GM19455 (cell line): ENCODE data around the gene GPR15LG.
"Not testable (repeated sequence)": the region's sequence is repeated elsewhere in the genome, so short reads cannot be mapped to it uniquely, and the experiment has no call there.

ENCODE experiments used
- ATAC-seq: cut with Tn5 transposase; IDR thresholded peaks from one replicate; pipeline ENCODE4 v1.9.1; 2021; ENCODE audit not compliant: unreplicated experiment

Gene GPR15LG

DNA sequence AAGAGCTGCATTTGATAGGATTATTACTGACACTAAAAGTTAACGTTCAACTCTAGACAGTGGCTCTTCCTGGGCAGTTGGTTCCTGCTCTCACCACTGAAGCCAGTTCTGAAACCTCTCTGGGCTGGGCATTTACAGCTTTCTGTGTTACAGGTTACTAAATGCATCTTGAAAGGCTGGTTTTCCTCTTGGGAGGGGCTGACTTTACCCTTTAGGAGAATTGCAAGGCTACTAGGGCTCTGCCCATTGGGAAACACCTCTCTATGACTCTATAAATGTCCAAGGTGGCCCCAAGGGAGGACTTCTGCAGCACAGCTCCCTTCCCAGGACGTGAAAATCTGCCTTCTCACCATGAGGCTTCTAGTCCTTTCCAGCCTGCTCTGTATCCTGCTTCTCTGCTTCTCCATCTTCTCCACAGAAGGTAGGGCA lies at the start of gene GPR15LG:
Gene GPR15LG, plus strand, starts transcription at position 301 of the 429 bp plus-strand sequence. Its CDS starts 51 bp downstream, at position 352.
- no peak for ATAC-seq

DNA sequence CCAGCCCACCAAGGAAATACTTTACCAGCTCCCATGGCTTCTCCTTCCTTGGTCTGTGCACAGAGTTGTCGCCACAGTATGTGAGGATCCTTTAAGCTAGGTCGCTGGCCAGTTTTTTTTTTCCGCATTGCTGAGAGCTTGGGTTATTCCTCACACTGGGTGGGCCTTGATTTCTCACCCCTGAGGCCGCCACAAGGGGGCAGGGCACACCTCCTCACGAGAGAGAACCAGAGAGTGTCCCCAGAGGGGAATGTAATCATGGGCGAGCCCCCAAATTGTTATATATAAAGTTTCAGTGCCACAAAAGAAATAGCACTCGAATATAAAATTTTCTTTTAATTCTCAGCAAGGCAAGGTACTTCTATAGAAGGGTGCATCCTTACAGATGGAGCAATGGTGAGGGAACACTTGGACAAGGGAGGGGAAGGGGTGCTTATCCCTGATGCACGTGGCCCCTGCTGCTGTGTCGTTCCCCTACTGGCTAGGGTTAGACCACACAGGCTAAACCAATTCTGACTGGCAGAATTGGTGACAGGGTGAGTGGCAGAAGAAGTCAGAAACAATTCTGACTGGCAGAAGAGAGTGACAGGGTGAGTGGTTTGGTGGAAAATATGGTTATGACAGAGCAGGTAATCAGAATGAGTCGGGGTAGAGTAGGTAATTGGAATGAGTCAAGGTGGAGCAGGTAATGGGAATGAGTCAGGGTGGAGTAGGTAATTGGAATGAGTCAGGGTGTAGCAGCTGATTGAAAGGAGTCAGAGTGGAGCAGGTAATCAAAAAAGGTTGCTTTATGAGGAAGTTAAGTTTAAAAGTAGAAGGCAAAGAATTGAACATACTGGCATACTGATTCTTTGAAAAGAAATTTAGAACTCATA lies 47.5 kb upstream of the GPR15LG start:
- not testable (repeated sequence) for ATAC-seq

DNA sequence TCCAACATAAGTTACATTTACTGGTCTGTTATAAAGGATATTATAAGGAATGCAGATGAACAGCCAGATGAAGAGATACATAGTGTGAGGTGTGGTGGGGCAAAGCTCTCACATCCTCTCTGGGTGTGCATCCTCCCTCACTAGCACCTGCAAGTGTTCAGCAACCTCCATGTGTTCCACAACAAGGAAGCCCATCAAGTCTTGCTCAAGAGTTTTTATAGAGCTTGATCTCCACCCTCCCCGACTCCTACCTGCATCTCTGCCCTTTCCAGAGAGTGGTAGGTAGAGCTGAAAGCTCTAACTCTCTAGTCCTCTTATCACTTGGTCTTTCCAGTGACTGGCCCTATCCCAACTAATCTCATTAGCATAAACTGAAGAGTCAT lies 46.8 kb upstream of the GPR15LG start:
- no peak for ATAC-seq

DNA sequence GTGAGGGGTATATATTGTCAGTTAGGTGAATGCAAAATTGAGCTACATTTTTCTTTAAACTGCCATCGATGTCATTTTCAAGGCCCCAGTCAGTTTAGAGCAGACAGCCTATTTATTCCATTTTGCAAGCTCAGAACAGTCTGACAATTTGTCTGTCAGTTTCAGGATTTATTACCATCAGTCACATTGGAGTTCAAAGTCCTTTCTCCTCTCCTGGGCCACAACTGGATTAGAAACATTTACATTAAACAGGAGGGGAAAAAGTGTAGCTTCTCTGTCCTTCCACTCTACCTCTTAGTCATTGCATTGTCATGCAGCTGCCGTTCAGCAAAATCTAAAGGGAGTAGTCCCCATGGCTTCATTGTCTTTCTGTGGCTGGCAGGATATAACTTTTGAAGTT lies 37.8 kb upstream of the GPR15LG start:
- no peak for ATAC-seq

DNA sequence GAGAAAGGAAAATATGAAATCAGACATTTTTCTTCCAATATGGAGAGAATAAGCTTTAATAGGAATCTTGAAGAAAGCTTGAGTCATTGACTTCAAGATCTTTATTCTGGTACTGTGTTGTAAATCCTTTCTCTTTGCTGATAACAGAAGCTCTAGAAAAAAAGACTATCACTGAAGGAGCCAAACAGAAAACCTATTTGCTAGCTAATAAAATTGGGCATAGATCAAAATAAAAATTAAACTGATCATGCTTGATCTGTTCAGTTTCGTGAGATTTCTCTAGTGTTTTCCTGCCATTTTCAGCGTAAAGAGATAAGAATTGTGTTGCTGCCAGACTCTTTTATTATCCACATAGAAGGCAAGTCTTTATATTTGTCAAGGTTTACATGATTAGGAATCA lies 35.8 kb upstream of the GPR15LG start:
- ATAC-seq, result no peak

DNA sequence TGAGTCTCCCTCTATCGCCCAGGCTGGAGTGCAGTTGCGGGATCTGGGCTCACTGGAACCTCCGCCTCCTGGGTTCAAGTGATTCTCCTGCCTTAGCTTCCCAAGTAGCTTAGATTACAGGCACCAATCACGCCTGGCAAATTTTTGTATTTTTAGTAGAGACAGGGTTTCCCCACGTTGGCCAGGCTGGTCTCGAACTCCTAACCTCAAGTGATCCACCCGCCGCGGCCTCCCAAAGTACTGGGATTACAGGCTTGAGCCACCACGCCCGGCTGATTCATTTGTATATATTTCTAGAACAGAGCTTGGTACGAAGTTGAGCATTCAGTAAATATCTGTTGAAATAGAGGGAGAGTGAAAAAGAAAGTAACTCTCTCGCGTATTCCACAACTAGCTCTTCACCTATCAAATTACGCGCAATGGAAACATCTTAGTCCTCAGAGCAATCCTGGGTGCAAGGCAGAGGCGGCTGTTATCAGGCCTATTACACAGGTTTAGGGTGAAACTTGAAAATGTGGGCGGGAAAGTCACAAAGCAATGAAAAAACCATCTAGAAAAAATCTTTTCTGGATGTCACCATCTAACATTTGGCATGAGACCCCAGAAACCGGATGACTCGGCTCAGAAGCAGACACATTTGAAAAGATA lies 35.0 kb upstream of the GPR15LG start:
- no peak for ATAC-seq

DNA sequence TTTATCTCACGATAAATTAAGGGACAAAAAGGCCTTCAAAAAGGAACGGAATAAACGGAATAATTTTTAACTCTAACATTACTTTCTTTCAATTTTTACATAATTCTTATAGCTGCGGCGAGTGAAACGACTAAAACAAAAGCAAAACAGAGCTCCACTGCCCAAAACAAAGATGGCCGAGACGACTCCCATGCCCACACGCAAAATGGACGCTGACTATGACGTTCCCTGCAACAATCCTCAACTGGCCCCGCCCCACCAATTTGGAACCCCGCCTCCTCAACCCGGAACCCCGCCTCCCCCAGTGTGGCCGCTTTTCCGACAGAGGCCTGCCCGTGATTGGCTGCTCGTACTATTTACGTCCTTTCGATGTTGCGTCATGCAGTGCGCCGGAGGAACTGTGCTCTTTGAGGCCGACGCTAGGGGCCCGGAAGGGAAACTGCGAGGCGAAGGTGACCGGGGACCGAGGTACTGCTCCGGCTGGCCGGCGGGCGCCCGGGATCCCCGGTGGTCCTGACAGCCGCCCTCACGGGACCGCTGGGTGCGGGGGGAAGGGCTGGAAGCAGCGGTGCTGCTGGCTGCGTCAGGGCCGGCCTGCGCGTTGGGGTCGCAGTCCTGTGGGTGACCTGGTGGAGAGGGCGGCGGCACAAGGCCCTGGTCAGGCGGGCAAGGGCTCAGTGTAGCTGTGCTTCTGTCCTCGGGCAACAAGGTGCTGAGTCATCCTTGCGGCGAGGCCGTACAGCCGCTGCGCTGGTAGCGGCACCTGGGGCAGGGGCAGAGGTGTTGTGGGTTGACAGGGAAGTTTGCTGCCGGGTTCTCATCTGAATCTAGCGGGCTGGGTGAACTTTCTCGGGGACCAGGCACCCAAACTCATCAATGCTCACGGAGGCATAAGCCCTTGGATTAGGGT lies 34.2 kb upstream of the GPR15LG start, which contains the start of gene GHITM:
Gene GHITM, plus strand, starts transcription at position 384 of the 910 bp plus-strand sequence. CDS start 1,992 bp downstream, outside the sequence.
- ATAC-seq, result peak; percentile 96

DNA sequence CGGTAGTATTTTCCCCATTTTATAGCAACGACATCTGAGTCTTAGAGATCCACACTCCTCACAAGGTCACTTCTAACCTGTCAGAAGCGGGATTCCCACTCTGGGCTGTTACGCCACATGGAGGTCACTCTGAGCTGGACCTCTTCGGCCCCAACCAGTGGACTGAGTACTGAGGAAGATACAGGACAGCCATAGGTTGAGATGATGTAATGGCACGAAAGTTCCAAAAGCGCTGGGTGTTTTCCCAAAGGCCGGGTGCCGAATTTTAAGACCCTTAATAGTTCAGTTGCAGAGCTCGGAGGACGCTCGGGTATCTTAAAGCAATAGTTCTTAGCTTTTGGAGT lies 33.6 kb upstream of the GPR15LG start:
- peak; percentile 5 for ATAC-seq

DNA sequence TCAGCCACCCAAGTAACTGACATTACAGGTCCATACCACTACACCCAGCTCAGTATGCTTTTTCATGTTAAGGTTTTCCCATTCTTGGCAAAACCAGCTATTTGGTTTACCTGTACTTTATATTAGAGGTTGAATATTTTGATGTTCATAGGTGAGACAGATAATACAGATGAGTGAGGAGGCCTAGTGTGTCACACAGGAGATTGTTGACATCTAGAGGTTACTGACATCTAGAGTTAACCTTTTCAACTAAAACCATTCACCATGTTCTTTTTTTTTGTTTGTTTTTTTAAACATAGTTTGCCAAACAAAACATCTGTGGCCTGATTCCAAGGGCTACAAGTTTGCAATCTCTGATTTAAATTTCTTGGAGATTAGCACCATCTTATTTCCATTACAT lies 26.3 kb upstream of the GPR15LG start:
- ATAC-seq, result no peak

DNA sequence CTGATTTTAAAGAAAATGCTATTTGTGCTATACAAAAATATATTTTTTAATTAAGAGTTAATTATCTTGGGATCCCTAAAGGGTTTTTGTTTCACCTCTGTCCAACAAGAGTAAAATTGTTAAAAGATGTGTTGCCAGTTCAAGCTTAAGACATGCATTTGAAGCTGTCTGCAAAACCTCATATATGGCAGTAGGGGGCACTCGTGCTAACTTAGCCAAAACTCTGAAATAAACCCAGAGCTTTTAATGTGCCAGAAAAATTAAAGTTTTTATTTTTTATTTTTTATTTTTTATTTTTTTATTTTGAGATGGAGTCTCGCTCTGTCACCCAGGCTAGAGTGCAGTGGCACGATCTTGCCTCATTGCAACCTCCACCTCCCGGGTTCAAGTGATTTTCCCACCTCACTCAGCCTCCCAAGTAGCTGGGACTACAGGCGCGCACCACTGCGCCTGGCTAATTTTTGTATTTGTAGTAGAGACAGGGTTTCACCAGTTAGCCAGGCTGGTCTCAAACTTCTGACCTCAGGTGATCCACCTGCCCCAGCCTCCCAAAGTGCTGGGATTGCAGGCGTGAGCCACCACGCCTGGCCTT lies 25.5 kb upstream of the GPR15LG start:
- not testable (repeated sequence) for ATAC-seq

DNA sequence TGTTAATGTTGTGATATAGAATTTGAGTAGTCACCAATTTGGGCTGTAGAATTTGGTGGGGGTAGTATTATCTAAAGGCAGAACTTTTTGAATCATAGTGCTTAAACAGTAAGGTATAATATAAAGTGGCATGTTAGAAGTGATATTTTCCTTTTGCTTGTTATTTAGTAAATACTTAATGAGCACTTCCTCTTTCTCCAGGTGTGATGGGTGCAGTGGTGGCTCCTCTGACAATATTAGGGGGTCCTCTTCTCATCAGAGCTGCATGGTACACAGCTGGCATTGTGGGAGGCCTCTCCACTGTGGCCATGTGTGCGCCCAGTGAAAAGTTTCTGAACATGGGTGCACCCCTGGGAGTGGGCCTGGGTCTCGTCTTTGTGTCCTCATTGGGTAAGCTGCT lies 23.7 kb upstream of the GPR15LG start:
- ATAC-seq, result no peak

DNA sequence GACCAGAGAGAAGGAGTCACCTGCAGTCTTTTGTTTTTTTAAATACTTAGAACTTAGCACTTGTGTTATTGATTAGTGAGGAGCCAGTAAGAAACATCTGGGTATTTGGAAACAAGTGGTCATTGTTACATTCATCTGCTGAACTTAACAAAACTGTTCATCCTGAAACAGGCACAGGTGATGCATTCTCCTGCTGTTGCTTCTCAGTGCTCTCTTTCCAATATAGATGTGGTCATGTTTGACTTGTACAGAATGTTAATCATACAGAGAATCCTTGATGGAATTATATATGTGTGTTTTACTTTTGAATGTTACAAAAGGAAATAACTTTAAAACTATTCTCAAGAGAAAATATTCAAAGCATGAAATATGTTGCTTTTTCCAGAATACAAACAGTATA lies 20.8 kb upstream of the GPR15LG start:
- ATAC-seq, result no peak

DNA sequence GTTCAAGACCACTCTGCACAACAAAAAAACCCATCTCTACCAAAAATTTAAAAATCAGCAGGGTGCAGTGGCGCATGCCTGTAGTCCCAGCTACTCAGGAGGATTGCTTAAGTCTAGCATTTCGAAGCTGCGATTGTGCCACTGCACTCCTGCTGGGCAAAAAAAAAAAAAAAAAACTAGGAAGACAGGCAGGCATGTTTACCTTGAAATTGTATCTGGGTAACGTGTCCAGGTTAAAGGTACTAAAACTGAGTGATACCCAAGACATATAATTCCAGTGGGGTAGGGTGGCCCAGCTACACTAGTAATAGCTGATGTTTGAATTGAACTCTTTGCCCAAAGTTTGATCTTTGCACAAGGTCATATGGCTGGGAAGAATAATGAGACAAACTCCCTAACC lies 18.1 kb upstream of the GPR15LG start:
- ATAC-seq, result no peak

DNA sequence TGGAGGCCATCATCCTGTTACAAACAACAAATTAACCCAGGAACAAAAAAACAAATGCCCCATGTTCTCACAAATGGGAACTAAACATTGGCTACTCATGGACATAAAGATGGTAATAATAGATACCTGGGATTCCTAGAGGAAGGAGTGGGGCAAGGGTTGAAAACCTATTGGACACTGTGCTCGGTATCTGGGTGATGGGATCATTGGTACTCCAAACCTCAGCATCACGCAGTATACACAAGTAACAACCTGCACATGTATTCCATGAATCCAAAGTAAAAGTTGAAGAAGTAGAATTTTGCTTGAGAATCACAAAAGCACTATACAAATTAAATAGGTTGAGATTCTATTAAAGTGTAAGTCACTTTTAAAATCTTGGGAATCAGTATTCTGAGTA lies 17.6 kb upstream of the GPR15LG start:
- ATAC-seq, result no peak

DNA sequence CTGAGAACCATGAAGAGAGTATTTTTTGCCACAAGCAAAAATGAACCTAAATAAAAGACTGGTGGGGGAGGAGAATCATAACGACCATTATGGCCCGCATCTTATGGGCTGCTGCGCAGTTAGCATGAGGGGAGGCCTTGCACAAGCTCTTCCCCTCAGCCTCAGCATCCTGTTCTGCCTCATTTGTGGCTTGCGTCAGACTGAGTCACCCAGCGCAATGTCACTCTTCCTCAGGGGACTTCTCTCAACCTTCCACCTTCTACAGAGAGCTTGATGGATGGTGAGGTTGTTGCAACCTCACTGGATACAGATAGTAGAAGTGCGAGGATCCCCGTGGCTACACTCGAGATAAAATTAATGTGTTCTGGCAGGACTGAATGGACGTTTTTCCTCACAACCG lies 16.8 kb upstream of the GPR15LG start:
- no peak for ATAC-seq

DNA sequence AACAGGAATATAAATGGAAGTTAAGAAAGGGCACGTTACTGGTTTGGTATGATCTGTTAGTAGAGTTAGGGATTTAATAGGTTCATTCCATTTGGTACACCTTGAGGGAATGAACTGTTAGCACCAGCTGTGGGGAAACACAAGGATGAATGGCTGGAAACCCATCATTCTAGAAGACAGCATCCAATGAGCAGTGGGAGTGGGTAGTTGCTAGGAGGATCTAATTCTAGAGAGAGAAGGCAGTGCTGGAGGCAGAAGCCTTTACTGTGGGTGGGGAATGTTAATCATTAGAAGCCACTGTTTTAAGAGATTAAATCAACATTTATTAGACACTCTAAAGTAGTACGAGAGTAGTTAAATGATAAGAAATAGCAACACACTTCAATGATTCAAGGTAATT lies 15.5 kb upstream of the GPR15LG start:
- ATAC-seq, result no peak

DNA sequence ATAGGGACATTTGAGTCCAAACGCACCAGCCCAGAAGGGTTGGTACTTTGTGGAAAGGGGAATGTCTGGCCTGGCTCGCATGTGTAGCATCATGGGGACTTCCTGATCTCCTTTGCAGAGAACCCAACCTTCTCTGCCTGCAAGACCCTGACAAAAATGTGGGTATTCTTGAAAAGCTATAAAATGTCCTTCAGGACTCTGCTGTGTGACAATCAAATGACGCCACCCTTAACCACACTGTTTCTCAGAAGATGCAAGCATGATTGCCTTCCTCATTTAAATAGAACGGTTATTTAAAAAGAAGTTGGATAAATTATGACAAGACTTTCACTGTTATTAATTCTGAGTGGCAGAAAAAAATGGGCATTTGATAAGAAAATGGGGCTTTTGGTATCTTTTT lies 15.1 kb upstream of the GPR15LG start:
- no peak for ATAC-seq

DNA sequence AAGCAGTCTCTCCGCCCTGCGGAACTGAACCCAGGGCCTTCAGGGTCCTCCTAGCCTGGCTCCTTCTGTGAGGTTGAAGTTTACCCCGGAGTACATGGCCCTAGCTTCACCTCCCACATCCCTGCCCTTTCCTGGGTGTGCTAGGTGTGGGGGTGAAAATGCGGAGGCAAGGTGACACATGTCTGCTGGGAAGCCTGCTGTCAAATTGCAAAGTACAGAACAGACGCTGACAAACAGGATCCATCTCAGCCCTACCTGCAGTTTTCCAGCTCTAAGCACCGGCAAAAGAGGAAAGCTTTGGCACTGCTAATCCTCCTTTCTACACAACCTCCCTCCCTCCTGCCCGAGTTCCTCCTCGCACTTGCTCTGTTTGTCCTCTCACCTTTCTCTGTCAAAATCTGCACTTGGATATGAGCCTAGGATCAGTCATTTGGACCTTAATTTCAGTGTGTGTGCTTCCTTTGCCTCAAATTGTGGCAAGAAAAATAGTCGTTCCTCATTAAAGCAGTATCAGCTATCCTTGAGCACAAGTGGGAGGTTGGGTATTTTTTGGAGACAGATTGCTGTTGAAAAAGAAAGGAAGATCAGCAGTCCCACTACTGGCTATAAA lies 14.4 kb upstream of the GPR15LG start:
- no peak for ATAC-seq

DNA sequence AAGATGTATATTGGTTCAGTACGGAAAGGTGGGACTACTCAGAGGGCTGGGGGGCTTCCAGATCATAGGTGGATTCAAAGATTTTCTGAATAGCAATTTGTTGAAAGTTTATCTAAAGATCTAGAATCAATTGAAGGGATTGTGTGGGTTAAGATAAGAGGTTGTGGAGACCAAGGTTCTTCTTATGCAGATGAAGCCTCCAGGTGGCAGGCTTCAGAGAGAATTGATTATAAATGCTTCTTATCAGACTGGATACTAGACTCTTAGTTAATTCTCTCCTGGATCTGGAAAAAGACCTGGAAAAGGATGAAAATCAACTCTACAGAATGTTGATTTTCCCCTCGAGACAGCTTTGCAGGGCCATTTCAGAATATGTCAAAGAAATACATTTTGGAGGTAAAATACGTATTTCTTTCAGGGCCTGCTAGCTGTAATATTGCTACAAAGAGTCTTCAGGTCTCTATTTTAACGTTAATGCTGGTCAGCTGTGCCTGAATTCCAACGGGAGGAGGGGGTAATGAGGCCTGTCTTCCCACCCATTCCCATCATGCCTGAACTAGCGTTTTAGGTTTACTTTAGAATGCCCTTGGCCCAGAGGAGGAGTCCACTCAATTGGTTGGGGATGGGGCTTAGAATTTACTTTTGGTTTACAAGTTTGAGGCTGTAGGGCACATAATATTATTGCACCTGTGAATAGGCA lies 12.8 kb upstream of the GPR15LG start:
- ATAC-seq, result no peak

DNA sequence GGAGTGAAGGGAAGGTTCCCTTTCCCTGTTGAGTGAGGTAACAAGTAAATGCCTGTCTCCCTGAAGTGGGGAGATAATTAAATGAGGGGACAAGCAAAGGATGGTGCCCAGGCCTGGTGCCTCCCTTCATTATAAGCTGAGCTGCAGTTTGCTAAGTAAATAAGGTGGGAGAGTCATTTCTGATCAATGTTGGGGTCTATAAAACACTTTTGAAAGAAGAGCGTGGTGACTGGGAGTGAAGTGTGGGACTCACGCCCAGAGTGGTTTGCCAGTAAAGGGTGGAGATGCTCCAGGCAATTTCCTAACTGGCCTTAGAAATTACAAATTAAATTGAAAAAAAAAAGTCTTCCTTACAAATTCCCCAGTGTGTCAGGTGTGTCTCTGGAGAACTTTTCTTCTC lies 9.6 kb upstream of the GPR15LG start:
- ATAC-seq, result no peak
